ENCODE data around the gene LSR. TPM values are rescaled to one million over a fixed set of nuclear protein-coding genes. Genes with fewer than 3 reads are reported as not detected.

Gene LSR
- total RNA-seq, 2 experiments from 2014 or later: 3.5 to 3.6 TPM

DNA sequence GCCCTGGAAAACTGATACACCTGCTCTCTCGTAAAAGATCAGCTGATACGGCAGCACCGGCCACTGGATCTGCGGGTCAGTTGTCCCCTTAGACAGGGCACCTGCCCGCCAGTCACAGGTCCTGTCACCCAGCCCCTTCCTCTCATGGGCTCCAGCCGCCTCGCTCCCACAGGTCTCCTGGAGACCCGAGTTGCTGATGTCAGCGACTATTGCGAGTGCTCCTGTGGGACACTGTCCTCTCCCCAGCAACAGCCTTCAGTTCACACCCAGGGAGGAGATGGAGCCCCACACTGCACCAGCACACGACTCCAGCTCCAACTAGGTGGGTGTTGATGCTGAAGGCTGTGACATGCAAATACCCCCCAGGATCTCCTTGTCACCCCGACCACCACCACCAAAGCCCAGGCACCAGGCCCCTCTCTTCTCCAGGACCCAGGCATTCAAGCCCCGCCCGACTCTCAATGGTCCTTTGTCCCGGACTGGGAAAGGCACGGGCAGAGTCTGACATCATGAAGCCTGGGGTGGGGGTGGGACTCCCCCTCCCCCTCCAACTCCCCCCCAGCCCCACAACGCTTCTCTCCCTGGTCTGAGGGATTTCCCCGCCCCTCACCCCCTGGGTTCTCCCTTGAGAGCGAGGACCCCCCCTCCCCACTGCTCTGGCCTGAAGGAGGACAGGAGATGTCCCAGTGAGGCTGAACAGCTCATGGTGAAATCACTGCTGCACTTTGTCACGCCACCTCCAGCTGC, 41.8 kb downstream of the LSR start:
- ChIA-PET POLR2A (no interaction called here), CTCF (interaction anchor here (0.9 to 1.6 kb wide), 2 partner anchors 9 to 16 kb away, joined by 3 to 5 read pairs; no protein-coding TSS in a partner anchor)
- Mint-ChIP-seq H3K27me3 (no peaks in the 10 kb centered on the region), H3K4me1 (peaks cover 1% of the 10 kb centered on the region), H3K36me3 (ENCODE audit: low read depth) (no peaks in the 10 kb centered on the region), H3K9me3 (no peaks in the 10 kb centered on the region), H3K27ac (no peak overlapping the region), H3K4me3 (no peak overlapping the region)
- no peak for DNase-seq

DNA sequence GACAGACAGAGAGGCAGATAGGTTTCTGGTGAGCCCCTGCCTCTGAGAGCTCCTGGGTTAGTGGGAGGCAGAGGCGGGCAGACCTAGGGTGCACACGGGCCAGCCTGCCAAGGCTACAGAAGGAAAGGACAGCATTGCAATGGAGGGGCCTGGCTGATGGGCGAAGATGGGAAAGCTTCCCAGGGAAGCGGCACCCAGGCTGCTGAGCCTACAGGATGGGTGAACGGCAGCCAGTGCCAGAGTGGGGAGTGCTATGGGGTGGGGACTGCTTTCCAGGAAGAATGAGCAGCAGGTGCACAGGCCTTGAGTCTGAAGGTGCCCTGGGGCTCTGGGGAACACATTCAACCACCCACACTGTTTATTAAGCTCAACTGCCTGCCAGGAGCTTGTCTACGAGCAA, 42.5 kb downstream of the LSR start:
- Mint-ChIP-seq H3K4me1 (peaks cover 8% of the 10 kb centered on the region), H3K27ac (no peak overlapping the region), H3K4me3 (no peak overlapping the region), H3K36me3 (ENCODE audit: low read depth) (no peaks in the 10 kb centered on the region), H3K27me3 (no peaks in the 10 kb centered on the region), H3K9me3 (no peaks in the 10 kb centered on the region)
- ChIA-PET CTCF (interaction anchor here (0.6 to 1.6 kb wide), 3 partner anchors 10 to 57 kb away, joined by 3 to 5 read pairs (median 3); no protein-coding TSS in a partner anchor), POLR2A (no interaction called here)
- no peak for DNase-seq

DNA sequence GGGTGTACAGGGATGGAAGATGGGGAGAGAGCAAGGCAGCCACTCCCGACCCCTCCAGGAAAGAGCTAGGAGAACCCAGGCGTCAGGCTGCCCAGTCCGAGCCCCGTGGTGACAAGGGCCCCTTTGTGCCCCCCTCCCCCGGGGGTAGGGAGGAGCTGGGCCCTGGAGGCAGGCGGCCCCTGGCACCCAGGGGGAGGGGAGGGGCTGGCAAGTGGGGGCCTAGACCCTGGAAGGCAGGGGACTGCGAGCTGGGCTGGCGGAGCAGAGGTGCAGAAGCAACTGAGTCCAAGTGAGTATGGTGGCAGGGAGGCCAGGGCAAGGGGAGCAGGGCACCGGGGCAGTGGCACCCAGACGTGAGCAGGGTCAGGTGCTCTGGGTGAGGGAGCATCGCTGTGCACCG, 43.1 kb downstream of the LSR start, which contains the start of gene MAG:
Gene MAG (plus strand): TSS at position 246 of the 400 bp plus-strand sequence. CDS start 3,248 bp downstream, outside the sequence.
- no peak for DNase-seq
- Mint-ChIP-seq H3K27me3 (no peaks in the 10 kb centered on the region), H3K36me3 (ENCODE audit: low read depth) (no peaks in the 10 kb centered on the region), H3K9me3 (no peaks in the 10 kb centered on the region), H3K4me3 (no peak within 1 kb of the TSS), H3K4me1 (peaks cover 8% of the 10 kb centered on the region), H3K27ac (no peak within 1 kb of the TSS)
- ChIA-PET CTCF (interaction anchor here (1.6 kb wide), 1 partner anchor 18 kb away, joined by 5 read pairs; no protein-coding TSS in a partner anchor), POLR2A (no interaction called here)

DNA sequence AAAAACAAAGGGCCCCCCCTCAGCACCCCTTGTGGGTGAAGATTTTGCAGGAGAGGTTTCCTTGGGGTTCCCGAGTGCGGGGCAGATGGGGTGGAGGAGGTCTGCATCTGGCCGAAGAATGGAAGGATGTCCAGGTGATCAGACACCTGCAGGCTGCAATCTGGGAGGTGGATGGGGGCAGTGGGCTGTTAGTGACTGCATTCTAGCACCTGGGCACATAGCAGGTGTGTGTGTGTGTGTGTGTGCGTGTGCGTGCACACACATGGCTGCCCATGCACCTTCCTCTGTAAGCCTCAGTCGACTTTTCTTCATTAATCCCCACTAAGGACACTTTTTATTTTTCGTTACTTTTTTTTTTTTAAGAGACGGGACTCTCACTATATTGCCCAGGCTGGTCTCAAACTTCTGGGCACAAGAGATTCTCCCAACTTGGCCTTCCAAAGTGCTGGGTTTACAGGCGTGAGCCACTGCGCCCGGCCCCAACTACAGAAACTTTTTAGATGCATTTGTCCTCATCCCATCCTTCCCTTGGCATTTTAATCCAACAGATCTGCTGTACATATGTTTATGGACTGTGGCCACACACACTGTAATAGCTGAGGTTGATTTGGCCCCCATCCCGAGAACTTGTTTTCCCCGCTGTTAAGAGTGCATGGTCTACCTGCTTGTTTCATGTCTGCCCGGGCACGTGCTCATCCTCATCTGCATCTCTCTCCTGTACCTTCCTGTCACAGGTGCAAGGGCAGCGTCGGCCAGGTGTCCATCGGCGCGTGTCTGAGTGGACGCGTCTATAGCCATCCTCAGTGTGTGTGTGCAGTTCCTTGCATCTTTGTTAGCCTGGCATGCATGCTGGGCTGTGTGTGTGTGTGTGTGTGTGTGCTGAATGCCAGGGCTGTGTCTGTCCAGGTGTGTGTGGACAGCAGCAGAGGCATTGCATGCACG, 43.9 kb downstream of the LSR start:
- Mint-ChIP-seq H3K27me3 (no peaks in the 10 kb centered on the region), H3K9me3 (no peaks in the 10 kb centered on the region), H3K4me1 (peaks cover 8% of the 10 kb centered on the region), H3K36me3 (ENCODE audit: low read depth) (no peaks in the 10 kb centered on the region), H3K4me3 (no peak overlapping the region), H3K27ac (no peak overlapping the region)
- ChIA-PET CTCF (interaction anchor here (1.6 kb wide), 1 partner anchor 18 kb away, joined by 5 read pairs; no protein-coding TSS in a partner anchor), POLR2A (no interaction called here)
- no peak for DNase-seq

DNA sequence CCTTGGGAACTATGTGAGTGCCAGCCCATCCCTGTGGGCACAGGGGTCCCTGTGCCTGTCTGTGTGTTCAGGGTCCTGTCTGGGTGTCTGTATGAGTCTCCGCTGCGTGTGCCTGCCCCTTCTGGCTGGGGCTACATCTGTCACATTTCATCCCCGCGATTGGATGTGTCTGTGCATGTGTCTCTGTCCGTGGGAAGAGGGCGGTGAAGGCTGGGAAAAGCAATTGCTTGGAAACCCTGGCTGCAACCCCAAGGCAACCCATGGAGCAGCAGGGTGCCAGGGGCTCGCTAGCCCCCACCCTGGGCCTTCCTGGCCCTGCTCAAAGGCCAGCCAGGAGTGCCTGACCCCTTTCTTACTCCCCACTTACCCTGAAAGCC, 44.5 kb downstream of the LSR start:
- H3K27me3 Mint-ChIP-seq: no peaks in the 10 kb centered on the region
- no peak overlapping the region for H3K4me3 Mint-ChIP-seq
- H3K36me3 Mint-ChIP-seq (ENCODE audit: low read depth): no peaks in the 10 kb centered on the region
- ChIA-PET POLR2A (no interaction called here), CTCF (no interaction called here)
- no peak overlapping the region for H3K27ac Mint-ChIP-seq
- peaks cover 8% of the 10 kb centered on the region for H3K4me1 Mint-ChIP-seq
- no peak for DNase-seq
- H3K9me3 Mint-ChIP-seq: no peaks in the 10 kb centered on the region

DNA sequence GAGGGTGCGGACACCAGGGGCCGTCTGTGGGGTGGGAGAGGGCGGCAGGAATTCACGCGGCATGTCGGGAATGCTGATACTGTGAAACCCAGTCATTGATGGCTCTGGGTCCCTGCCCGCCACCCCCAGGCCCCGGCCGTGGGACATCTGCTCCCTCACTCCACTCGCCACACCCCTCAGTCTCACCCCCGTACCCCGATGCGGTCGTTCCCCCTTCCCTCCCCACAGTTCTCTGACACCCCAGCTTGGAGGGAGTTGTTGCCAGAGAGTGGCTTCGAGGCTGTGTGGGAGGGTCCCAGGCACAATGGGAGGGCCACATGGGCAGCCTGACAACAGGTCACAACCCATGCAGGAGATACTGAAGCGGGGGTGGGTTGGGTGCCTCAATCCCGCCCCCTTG, 45.0 kb downstream of the LSR start:
- H3K36me3 Mint-ChIP-seq (ENCODE audit: low read depth): no peaks in the 10 kb centered on the region
- H3K4me3 Mint-ChIP-seq: no peak overlapping the region
- CTCF ChIA-PET: interaction anchor here (0.8 to 3.6 kb wide), 2 partner anchors 8 to 10 kb away, joined by 5 to 12 read pairs; no protein-coding TSS in a partner anchor
- POLR2A ChIA-PET: no interaction called here
- DNase-seq: no peak
- no peaks in the 10 kb centered on the region for H3K9me3 Mint-ChIP-seq
- no peaks in the 10 kb centered on the region for H3K27me3 Mint-ChIP-seq
- peaks cover 8% of the 10 kb centered on the region for H3K4me1 Mint-ChIP-seq
- no peak overlapping the region for H3K27ac Mint-ChIP-seq

DNA sequence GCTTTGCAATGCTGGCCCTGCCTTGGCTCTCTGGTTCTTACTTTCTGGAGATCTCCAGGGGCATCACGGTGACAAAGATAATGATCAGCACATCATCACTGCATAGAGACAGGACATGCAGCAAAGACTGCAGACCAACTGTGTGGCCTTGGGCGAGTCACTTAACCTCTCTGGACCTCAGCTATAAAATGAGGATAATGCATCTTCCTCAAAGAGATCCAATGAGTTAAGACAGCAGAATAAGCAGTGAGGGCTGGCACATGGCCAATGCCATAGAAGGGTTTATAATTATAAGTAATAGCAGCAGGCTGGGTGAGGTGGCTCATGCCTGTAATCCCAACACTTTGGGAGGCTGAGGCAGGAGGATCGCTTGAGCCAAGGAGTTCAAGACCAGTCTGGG, 45.5 kb downstream of the LSR start:
- no peak for DNase-seq
- Mint-ChIP-seq H3K4me3 (no peak overlapping the region), H3K27me3 (no peaks in the 10 kb centered on the region), H3K36me3 (ENCODE audit: low read depth) (no peaks in the 10 kb centered on the region), H3K27ac (no peak overlapping the region), H3K4me1 (peaks cover 8% of the 10 kb centered on the region), H3K9me3 (no peaks in the 10 kb centered on the region)
- ChIA-PET POLR2A (interaction anchor here (0.6 kb wide), 1 partner anchor 85 kb away, joined by 4 read pairs; no protein-coding TSS in a partner anchor), CTCF (interaction anchor here (0.8 to 3.6 kb wide), 3 partner anchors 8 to 10 kb away, joined by 3 to 12 read pairs (median 5); no protein-coding TSS in a partner anchor)

DNA sequence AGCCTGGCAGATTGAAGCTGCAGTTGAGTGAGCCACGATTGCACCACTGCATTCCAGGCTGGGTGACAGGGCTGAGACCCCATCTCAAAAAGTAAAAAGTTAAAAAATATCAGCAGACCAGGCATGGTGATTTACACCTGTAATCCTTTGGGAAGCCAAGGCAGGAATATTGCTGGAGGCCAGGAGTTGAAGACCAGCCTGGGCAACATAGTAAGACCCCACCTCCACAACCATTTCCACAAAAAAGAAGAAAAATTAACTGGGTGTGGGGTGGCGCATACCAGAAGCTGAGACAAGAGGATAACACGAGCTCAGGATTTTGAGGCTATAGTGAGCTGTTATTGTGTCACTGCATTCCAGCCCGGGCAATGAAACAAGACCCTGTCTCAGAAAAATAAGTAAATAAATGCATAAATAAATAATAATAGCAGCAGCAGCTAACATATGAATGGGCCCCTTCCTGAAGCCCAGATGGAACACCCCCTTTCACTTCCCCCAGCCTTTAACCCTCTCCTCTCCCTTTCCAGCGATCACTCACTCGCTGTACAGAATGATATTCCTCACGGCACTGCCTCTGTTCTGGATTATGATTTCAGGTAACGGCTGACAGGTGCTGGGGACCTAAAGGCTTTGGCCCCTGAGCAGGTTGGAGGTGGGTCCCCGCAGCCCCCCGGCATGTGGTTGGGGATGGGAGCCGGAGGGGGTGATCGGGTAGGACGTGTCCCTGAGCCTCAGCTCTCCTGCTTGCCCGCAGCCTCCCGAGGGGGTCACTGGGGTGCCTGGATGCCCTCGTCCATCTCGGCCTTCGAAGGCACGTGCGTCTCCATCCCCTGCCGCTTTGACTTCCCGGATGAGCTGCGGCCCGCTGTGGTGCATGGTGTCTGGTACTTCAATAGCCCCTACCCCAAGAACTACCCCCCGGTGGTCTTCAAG, 46.3 kb downstream of the LSR start:
- Mint-ChIP-seq H3K9me3 (no peaks in the 10 kb centered on the region), H3K27ac (peak overlapping the region; percentile 67), H3K4me1 (peaks cover 8% of the 10 kb centered on the region), H3K36me3 (ENCODE audit: low read depth) (no peaks in the 10 kb centered on the region), H3K27me3 (no peaks in the 10 kb centered on the region), H3K4me3 (no peak overlapping the region)
- ChIA-PET POLR2A (interaction anchor here (0.6 kb wide), 1 partner anchor 84 kb away, joined by 4 read pairs; no protein-coding TSS in a partner anchor), CTCF (interaction anchor here (0.9 to 3.6 kb wide), 4 partner anchors 9 to 158 kb away, joined by 3 to 12 read pairs (median 3); no protein-coding TSS in a partner anchor)
- DNase-seq: no peak

DNA sequence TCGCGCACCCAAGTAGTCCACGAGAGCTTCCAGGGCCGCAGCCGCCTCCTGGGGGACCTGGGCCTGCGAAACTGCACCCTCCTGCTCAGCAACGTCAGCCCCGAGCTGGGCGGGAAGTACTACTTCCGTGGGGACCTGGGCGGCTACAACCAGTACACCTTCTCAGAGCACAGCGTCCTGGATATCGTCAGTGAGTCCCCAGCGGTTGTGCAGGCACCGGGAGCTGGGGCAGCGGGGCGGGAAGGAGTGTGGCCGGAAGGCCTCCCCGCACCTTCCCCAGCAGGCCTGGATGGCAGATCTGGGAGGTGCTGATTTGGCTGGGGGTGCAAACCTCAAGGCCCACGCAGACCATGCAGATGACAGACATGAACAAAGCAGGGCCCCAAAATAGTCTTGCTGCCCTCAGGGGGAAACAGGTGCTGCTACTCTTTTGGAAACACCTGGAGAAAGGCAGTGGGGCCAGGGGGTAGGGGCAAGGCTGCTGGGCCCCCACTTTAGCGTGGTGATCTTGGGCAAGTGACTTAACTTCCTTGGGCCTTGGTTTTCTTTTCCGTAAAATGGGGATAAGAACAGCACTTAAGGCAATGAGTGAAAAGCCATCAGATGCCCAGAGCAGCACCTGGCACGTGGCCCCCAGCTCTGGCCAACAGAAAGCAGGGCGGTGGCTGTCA, 47.1 kb downstream of the LSR start:
- peak; percentile 51 for DNase-seq
- Mint-ChIP-seq H3K4me1 (peaks cover 8% of the 10 kb centered on the region), H3K27ac (peak overlapping the region; percentile 67), H3K27me3 (no peaks in the 10 kb centered on the region), H3K9me3 (no peaks in the 10 kb centered on the region), H3K4me3 (no peak overlapping the region), H3K36me3 (ENCODE audit: low read depth) (no peaks in the 10 kb centered on the region)
- ChIA-PET CTCF (interaction anchor here (0.7 to 3.6 kb wide), 4 partner anchors 10 to 157 kb away, joined by 3 to 12 read pairs (median 3); no protein-coding TSS in a partner anchor), POLR2A (no interaction called here)

DNA sequence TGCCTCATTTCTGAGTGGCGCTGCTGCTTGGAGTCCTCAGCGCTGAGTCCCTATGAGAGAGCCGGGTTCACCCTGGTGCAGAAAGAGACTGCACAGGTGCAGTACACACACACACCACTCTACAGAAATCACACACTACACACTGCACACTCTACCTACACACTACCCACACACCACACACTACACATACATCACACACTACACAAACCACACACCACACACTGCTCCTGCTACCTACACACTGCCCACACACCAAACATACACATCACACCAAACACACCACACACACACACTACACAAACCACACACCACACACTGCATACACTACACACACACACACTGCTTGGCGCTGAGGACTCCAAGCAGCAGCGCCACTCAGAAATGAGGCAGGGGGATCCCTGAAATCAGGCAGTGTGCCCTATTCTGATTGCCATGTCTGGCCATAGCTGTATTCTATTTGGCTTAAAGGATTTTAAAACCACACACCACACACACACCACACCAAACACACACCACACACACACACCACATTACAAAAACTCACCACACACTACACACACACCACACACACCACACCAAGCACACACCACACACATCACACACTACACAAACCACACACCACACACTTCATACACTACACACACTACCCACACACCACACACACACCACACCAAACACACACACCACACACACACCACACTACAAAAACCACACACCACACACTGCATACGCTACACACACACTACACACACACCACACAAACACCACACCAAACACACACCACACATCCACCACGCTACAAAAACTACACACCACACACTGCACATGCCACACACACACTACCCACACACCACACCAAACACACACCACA, 48.1 kb downstream of the LSR start:
- DNase-seq: no peak
- H3K27me3 Mint-ChIP-seq: no peaks in the 10 kb centered on the region
- no peaks in the 10 kb centered on the region for H3K36me3 Mint-ChIP-seq (ENCODE audit: low read depth)
- H3K9me3 Mint-ChIP-seq: no peaks in the 10 kb centered on the region
- no peak overlapping the region for H3K27ac Mint-ChIP-seq
- POLR2A ChIA-PET: interaction anchor here (0.6 kb wide), 1 partner anchor 18 kb away, joined by 3 read pairs; no protein-coding TSS in a partner anchor
- peaks cover 8% of the 10 kb centered on the region for H3K4me1 Mint-ChIP-seq
- CTCF ChIA-PET: interaction anchor here (0.7 to 3.6 kb wide), 2 partner anchors 11 to 146 kb away, joined by 3 to 12 read pairs; no protein-coding TSS in a partner anchor
- H3K4me3 Mint-ChIP-seq: no peak overlapping the region

DNA sequence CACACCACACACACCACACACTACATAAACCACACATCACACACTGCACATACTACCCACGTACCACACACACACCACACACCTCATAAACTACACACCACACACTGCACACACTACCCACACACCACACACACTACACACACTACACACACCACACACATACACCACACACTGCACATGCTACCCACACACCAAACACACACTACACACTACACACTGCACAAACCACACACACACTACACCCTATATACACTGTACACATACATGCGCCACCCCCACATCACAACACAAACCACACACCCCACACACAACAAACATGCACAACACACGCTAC, 48.7 kb downstream of the LSR start:
- POLR2A ChIA-PET: no interaction called here
- Mint-ChIP-seq H3K36me3 (ENCODE audit: low read depth) (no peaks in the 10 kb centered on the region), H3K9me3 (no peaks in the 10 kb centered on the region), H3K27me3 (no peaks in the 10 kb centered on the region), H3K27ac (no peak overlapping the region), H3K4me1 (peaks cover 8% of the 10 kb centered on the region), H3K4me3 (no peak overlapping the region)
- DNase-seq: no peak
- CTCF ChIA-PET: interaction anchor here (3.6 kb wide), 1 partner anchor 11 kb away, joined by 12 read pairs; no protein-coding TSS in a partner anchor

Measured in activated CD4-positive, alpha-beta T cell treated with anti-CD3 and anti-CD28 coated beads, Interleukin-2, amount 10 ng/mL, durations not matched to agents 7 days and 5 days (primary cell).